PC-3 (cell line): ENCODE measurements around the gene NR2C2. TPM values are rescaled to one million over a fixed set of nuclear protein-coding genes. Genes with fewer than 3 reads are reported as not detected.

Experiments used
- ATAC-seq: fragments of 200-7000 bp; cut with Tn5 transposase; 2 replicates; pipeline ENCODE4 v1.9.1; 2020; ENCODE audit warnings: mild to moderate bottlenecking, moderate library complexity
- BruUV-seq: library from RNA; stranded (reverse); fragments of 400-500 nt; replicated peaks from 2 replicates; lab custom pipeline; 2021; lab: Mats Ljungman, UMichigan
- CTCF ChIA-PET: fragments of 300-600 bp; sonication (Branson Sonifier 250); formaldehyde crosslinking; loops from one replicate; lab custom pipeline; 2022; ENCODE audit warnings: antibody characterized with exemption; lab: Charles Lee
- POLR2A ChIA-PET: fragments of 300-600 bp; sonication (Branson Sonifier 250); formaldehyde crosslinking; loops from one replicate; lab custom pipeline; 2022; ENCODE audit warnings: antibody characterized with exemption; ENCODE audit not compliant: unreplicated experiment; lab: Charles Lee
- DNase-seq: peaks from one replicate; pipeline ENCODE4 v3.0.0-alpha.2; 2015
- H2AFZ ChIP-seq: fragments of 300-600 bp; sonication (generic); 2 replicates; pipeline ENCODE4 v1.6.0; 2016; ENCODE audit warnings: antibody characterized with exemption, low read length
- H3F3A ChIP-seq: fragments of 300-600 bp; sonication (generic); one replicate; pipeline ENCODE4 v1.6.0; 2017; ENCODE audit warnings: antibody characterized with exemption, low read length, control low read depth, mild to moderate bottlenecking; ENCODE audit not compliant: unreplicated experiment
- H3K27ac ChIP-seq: fragments of 300-600 bp; sonication (generic); 2 replicates; pipeline ENCODE4 v1.5.1; 2016; ENCODE audit warnings: mild to moderate bottlenecking, low read length
- H3K27me3 ChIP-seq: fragments of 300-600 bp; sonication (generic); 2 replicates; pipeline ENCODE4 v1.6.1; 2016; ENCODE audit warnings: low read length, mixed read lengths
- H3K36me3 ChIP-seq: fragments of 300-600 bp; sonication (generic); 2 replicates; pipeline ENCODE4 v1.6.1; 2016; ENCODE audit warnings: low read depth, mixed run types, low read length, mixed read lengths
- H3K4me1 ChIP-seq: fragments of 300-600 bp; sonication (generic); 2 replicates; pipeline ENCODE4 v1.5.1; 2016; ENCODE audit warnings: low read length; ENCODE audit not compliant: insufficient read depth
- H3K4me2 ChIP-seq: fragments of 300-600 bp; sonication (generic); 2 replicates; pipeline ENCODE4 v1.6.0; 2016; ENCODE audit warnings: low read length
- H3K4me3 ChIP-seq: fragments of 300-600 bp; sonication (generic); 2 replicates; pipeline ENCODE4 v1.5.1; 2016; ENCODE audit warnings: mild to moderate bottlenecking, low read length, mixed read lengths
- H3K79me2 ChIP-seq: fragments of 300-600 bp; sonication (generic); 2 replicates; pipeline ENCODE4 v1.6.1; 2017; ENCODE audit warnings: low read length, mixed read lengths
- H3K9ac ChIP-seq: fragments of 300-600 bp; sonication (generic); 2 replicates; pipeline ENCODE4 v1.6.0; 2016; ENCODE audit warnings: mild to moderate bottlenecking, low read length
- H3K9me2 ChIP-seq: fragments of 300-600 bp; sonication (generic); replicated peaks from 2 replicates; pipeline ENCODE4 v1.6.1; 2016; ENCODE audit warnings: mixed run types, low read length, mixed read lengths
- H3K9me3 ChIP-seq: fragments of 300-600 bp; sonication (generic); 2 replicates; pipeline ENCODE4 v1.6.1; 2016; ENCODE audit warnings: low read length, mixed read lengths
- H4K20me1 ChIP-seq: fragments of 300-600 bp; sonication (generic); 2 replicates; pipeline ENCODE4 v1.6.1; 2016; ENCODE audit warnings: low read length, mixed read lengths
- EZH2 ChIP-seq: fragments of 300-600 bp; sonication (generic); IDR thresholded peaks from one replicate; pipeline ENCODE4 v1.6.1; 2017; ENCODE audit warnings: antibody characterized with exemption, mild to moderate bottlenecking, low read length; ENCODE audit not compliant: unreplicated experiment
- EZH2phosphoT487 ChIP-seq: fragments of 300-600 bp; sonication (generic); IDR thresholded peaks from 2 replicates; pipeline ENCODE4 v1.6.1; 2018; ENCODE audit warnings: mild to moderate bottlenecking, antibody characterized with exemption, low read length, borderline replicate concordance
- intact Hi-C: fragments of 100-400 bp; cut with micrococcal nuclease; formaldehyde crosslinking; loops from 2 replicates; pipeline ENCODE4 v1.9.0; 2023
- total RNA-seq: library from RNA; depleted of rRNA; stranded (reverse); fragments of >200 nt; gene quantifications from 2 replicates; pipeline ENCODE4 v1.2.3, GENCODE V29; 2014
- TF ChIP-seq, protein P1 (sequence below): fragments of 300-600 bp; sonication (generic); conservative IDR thresholded peaks from 2 replicates; pipeline ENCODE4 v1.5.1; 2017; ENCODE audit warnings: antibody characterized with exemption, low read depth, mild to moderate bottlenecking, low read length

NR2C2 gene
- total RNA-seq, 1 experiment from 2014 or later: 21.9 TPM

- H3K9me3 ChIP-seq: no peaks in the 10 kb centered on the region
- no peak overlapping the region for H3K4me2 ChIP-seq
- H3K79me2 ChIP-seq: no peaks in the 10 kb centered on the region
- no peak overlapping the region for H3K9ac ChIP-seq
- no peak overlapping the region for H3K27ac ChIP-seq
- BruUV-seq: no TSS peak
- H3F3A ChIP-seq: no peaks in the 10 kb centered on the region
- CTCF ChIA-PET: no interaction called here
- peaks cover 51% of the 10 kb centered on the region for H3K36me3 ChIP-seq
- H4K20me1 ChIP-seq: no peaks in the 10 kb centered on the region
- no peaks in the 10 kb centered on the region for H3K9me2 ChIP-seq
- TF ChIP-seq EZH2phosphoT487 (no peak), EZH2 (no peak)
- TF ChIP-seq, protein P1, sequence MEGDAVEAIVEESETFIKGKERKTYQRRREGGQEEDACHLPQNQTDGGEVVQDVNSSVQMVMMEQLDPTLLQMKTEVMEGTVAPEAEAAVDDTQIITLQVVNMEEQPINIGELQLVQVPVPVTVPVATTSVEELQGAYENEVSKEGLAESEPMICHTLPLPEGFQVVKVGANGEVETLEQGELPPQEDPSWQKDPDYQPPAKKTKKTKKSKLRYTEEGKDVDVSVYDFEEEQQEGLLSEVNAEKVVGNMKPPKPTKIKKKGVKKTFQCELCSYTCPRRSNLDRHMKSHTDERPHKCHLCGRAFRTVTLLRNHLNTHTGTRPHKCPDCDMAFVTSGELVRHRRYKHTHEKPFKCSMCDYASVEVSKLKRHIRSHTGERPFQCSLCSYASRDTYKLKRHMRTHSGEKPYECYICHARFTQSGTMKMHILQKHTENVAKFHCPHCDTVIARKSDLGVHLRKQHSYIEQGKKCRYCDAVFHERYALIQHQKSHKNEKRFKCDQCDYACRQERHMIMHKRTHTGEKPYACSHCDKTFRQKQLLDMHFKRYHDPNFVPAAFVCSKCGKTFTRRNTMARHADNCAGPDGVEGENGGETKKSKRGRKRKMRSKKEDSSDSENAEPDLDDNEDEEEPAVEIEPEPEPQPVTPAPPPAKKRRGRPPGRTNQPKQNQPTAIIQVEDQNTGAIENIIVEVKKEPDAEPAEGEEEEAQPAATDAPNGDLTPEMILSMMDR: no peak
- DNase-seq (no peak), ATAC-seq (no peak)
- no peak overlapping the region for H3K4me3 ChIP-seq
- H3K27me3 ChIP-seq: no peaks in the 10 kb centered on the region
- intact Hi-C loops: no loop called here
- no peak overlapping the region for H2AFZ ChIP-seq
- no peaks in the 10 kb centered on the region for H3K4me1 ChIP-seq
- POLR2A ChIA-PET: no interaction called here
These were observed 139.3 kb downstream of the NR2C2 start for GRCh38 chr3:15086699-15087098.

DNA sequence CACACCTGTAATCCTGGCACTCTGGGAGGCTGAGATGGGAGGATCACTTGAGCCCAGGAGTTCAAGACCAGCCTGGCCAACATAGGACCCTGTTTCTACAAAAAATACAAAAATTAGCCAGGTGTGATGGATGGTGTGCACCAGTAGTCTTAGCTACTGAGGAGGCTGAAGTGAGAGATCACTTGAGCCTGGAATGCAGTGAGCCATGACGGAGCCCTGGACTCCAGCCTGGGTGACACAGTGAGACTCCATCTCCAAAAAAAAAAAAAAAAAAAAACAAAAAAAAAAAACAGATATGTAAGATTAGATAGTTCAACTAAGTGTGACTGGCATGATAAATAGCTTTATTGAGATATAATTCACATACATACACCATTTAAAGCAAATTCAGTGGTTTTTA lies 141.8 kb downstream of the NR2C2 start:
- Histone ChIP-seq H3K36me3 (peaks cover 44% of the 10 kb centered on the region), H3K9me2 (no peaks in the 10 kb centered on the region), H3K79me2 (no peaks in the 10 kb centered on the region), H3K9me3 (no peaks in the 10 kb centered on the region), H3K27ac (no peak overlapping the region), H3K4me3 (no peak overlapping the region), H2AFZ (no peak overlapping the region), H3K4me1 (no peaks in the 10 kb centered on the region), H3F3A (no peaks in the 10 kb centered on the region), H3K27me3 (no peaks in the 10 kb centered on the region), H3K4me2 (no peak overlapping the region), H4K20me1 (no peaks in the 10 kb centered on the region), H3K9ac (no peak overlapping the region)
- BruUV-seq: no TSS peak
- no peak for TF ChIP-seq EZH2phosphoT487
- TF ChIP-seq EZH2: no peak
- TF ChIP-seq, protein P1: no peak
- intact Hi-C loops: no loop called here
- no peak for ATAC-seq
- no peak for DNase-seq
- ChIA-PET POLR2A (no interaction called here), CTCF (no interaction called here)

GRCh38 chr3:15091575-15091974 lies 144.2 kb downstream of the NR2C2 start:
- no peak overlapping the region for H3K4me3 ChIP-seq
- POLR2A ChIA-PET: no interaction called here
- H2AFZ ChIP-seq: no peak overlapping the region
- TF ChIP-seq EZH2 (no peak), EZH2phosphoT487 (no peak)
- TF ChIP-seq, protein P1: no peak
- no peaks in the 10 kb centered on the region for H3K4me1 ChIP-seq
- intact Hi-C loops: no loop called here
- ATAC-seq: no peak
- CTCF ChIA-PET: no interaction called here
- H3K9me3 ChIP-seq: no peaks in the 10 kb centered on the region
- peaks cover 48% of the 10 kb centered on the region for H3K36me3 ChIP-seq
- no peaks in the 10 kb centered on the region for H4K20me1 ChIP-seq
- no peak overlapping the region for H3K27ac ChIP-seq
- no peaks in the 10 kb centered on the region for H3F3A ChIP-seq
- H3K9ac ChIP-seq: no peak overlapping the region
- no TSS peak for BruUV-seq
- no peaks in the 10 kb centered on the region for H3K9me2 ChIP-seq
- no peak for DNase-seq
- H3K4me2 ChIP-seq: no peak overlapping the region
- H3K79me2 ChIP-seq: peaks cover 8% of the 10 kb centered on the region
- no peaks in the 10 kb centered on the region for H3K27me3 ChIP-seq
